Activated naive CD4-positive, alpha-beta T cell treated with anti-CD3 and anti-CD28 coated beads, Interleukin-2, amount 50 U/mL, for 72 hours (primary cell): ENCODE data around the gene STARD7. TPM values are rescaled to one million over a fixed set of nuclear protein-coding genes. Genes with fewer than 3 reads are reported as not detected.
"Not testable (repeated sequence)": the region's sequence is repeated elsewhere in the genome, so short reads cannot be mapped to it uniquely, and the experiment has no call there.

ENCODE experiments used
- ATAC-seq, 2 donors: fragments of 150-1000 bp; cut with Tn5 transposase; 2 replicates each; pipeline ENCODE4 v1.10.0; 2021; ENCODE audit warnings: mild to moderate bottlenecking in 2 of 2, moderate library complexity in 2 of 2
- DNase-seq, 2 donors: peaks; one replicate each; pipeline ENCODE4 v3.0.0; 2021 to 2022; ENCODE audit warnings: low spot score in 2 of 2
- H3K27ac Mint-ChIP-seq, 2 donors: one replicate each; pipeline ENCODE4 v1.8.0; 2022; ENCODE audit warnings: mild to moderate bottlenecking in 2 of 2, mixed read lengths in 2 of 2
- H3K36me3 Mint-ChIP-seq, 2 donors: one replicate each; pipeline ENCODE4 v1.8.0; 2022; ENCODE audit warnings: mixed read lengths in 2 of 2
- H3K9me3 Mint-ChIP-seq, 2 donors: one replicate each; pipeline ENCODE4 v1.8.0; 2022; ENCODE audit warnings: mixed read lengths in 2 of 2
- total RNA-seq, 2 donors: library from RNA; stranded (reverse); gene quantifications; one replicate each; pipeline ENCODE4 v1.2.3, GENCODE V29; 2022

The STARD7 gene
- 100 to 1,000 TPM in 1 of 2 donors, 10 to 100 TPM in 1; 82.9 to 159 TPM for total RNA-seq

- ATAC-seq: peak; percentile 91 to 92
- Mint-ChIP-seq H3K9me3 (no peaks in the 10 kb centered on the region), H3K36me3 (peaks cover 21 to 29% of the 10 kb centered on the region in 2 donors), H3K27ac (peak within 1 kb of the TSS; percentile 89)
- DNase-seq: peak; percentile 98
These were observed at the start of gene STARD7 for GRCh38 chr2:96208143-96209010. Gene STARD7, minus strand, starts transcription at chr2:96208827. Its CDS starts 393 bp downstream, at chr2:96208434.

GRCh38 chr2:96257744-96258143 is 49.1 kb upstream of the STARD7 start:
- not testable (repeated sequence) for ATAC-seq, DNase-seq, H3K9me3 Mint-ChIP-seq, H3K36me3 Mint-ChIP-seq
- H3K27ac Mint-ChIP-seq: peak overlapping the region; percentile 39 to 55

- ATAC-seq (no peak), DNase-seq (no peak)
- peak overlapping the region; percentile 39 to 75 for H3K27ac Mint-ChIP-seq
- no peaks in the 10 kb centered on the region for H3K9me3 Mint-ChIP-seq
- peaks cover 0 to 11% of the 10 kb centered on the region in 2 donors for H3K36me3 Mint-ChIP-seq
These were observed 48.0 kb upstream of the STARD7 start for GRCh38 chr2:96256611-96257113.

GRCh38 chr2:96254571-96254970 is 45.9 kb upstream of the STARD7 start:
- no peaks in the 10 kb centered on the region for H3K9me3 Mint-ChIP-seq
- peaks cover 0 to 11% of the 10 kb centered on the region in 2 donors for H3K36me3 Mint-ChIP-seq
- no peak for DNase-seq
- no peak for ATAC-seq
- H3K27ac Mint-ChIP-seq: no peak overlapping the region

- Mint-ChIP-seq H3K9me3 (no peaks in the 10 kb centered on the region), H3K36me3 (peaks cover 0 to 11% of the 10 kb centered on the region in 2 donors), H3K27ac (no peak overlapping the region)
- no peak for DNase-seq
- ATAC-seq: no peak
These were observed 44.4 kb upstream of the STARD7 start for GRCh38 chr2:96253006-96253405.

- no peak for DNase-seq
- ATAC-seq: no peak
- Mint-ChIP-seq H3K27ac (peak overlapping the region; percentile 44 to 93), H3K9me3 (no peaks in the 10 kb centered on the region), H3K36me3 (peaks cover 0 to 11% of the 10 kb centered on the region in 2 donors)
These were observed 43.9 kb upstream of the STARD7 start for GRCh38 chr2:96252526-96252925.

GRCh38 chr2:96251721-96252292 is 43.2 kb upstream of the STARD7 start:
- H3K27ac Mint-ChIP-seq: peak overlapping the region; percentile 44 to 93
- peaks cover 3 to 11% of the 10 kb centered on the region in 2 donors for H3K36me3 Mint-ChIP-seq
- no peak for ATAC-seq
- H3K9me3 Mint-ChIP-seq: no peaks in the 10 kb centered on the region
- no peak for DNase-seq

GRCh38 chr2:96250188-96250587 is 41.6 kb upstream of the STARD7 start:
- DNase-seq (no peak), ATAC-seq (no peak)
- Mint-ChIP-seq H3K36me3 (peaks cover 9 to 17% of the 10 kb centered on the region in 2 donors), H3K9me3 (peaks cover 0 to 7% of the 10 kb centered on the region in 2 donors), H3K27ac (peak overlapping the region; percentile 42 to 90)

- Mint-ChIP-seq H3K36me3 (peaks cover 7 to 19% of the 10 kb centered on the region in 2 donors), H3K9me3 (peaks cover 0 to 7% of the 10 kb centered on the region in 2 donors), H3K27ac (peak overlapping the region; percentile 42 to 70)
- ATAC-seq: no peak
- DNase-seq: no peak
These were observed 41.0 kb upstream of the STARD7 start for GRCh38 chr2:96249654-96250053.

GRCh38 chr2:96248624-96249023 is 40.0 kb upstream of the STARD7 start:
- ATAC-seq (no peak), DNase-seq (no peak)
- peaks cover 0 to 7% of the 10 kb centered on the region in 2 donors for H3K9me3 Mint-ChIP-seq
- peak overlapping the region in 1 of 2 donors; percentile 18 for H3K27ac Mint-ChIP-seq
- H3K36me3 Mint-ChIP-seq: peaks cover 7 to 24% of the 10 kb centered on the region in 2 donors

- Mint-ChIP-seq H3K36me3 (peaks cover 7 to 24% of the 10 kb centered on the region in 2 donors), H3K9me3 (peaks cover 0 to 7% of the 10 kb centered on the region in 2 donors), H3K27ac (peak overlapping the region; percentile 69 to 76)
- no peak for ATAC-seq
- DNase-seq: no peak
These were observed 39.3 kb upstream of the STARD7 start for GRCh38 chr2:96247896-96248295.

- peaks cover 0 to 7% of the 10 kb centered on the region in 2 donors for H3K9me3 Mint-ChIP-seq
- H3K36me3 Mint-ChIP-seq: peaks cover under 1 to 24% of the 10 kb centered on the region in 2 donors
- no peak for ATAC-seq
- no peak for DNase-seq
- H3K27ac Mint-ChIP-seq: peak overlapping the region; percentile 69 to 70
These were observed 38.4 kb upstream of the STARD7 start for GRCh38 chr2:96247009-96247408.

GRCh38 chr2:96245609-96246390 is 37.2 kb upstream of the STARD7 start:
- peaks cover 0 to 24% of the 10 kb centered on the region in 2 donors for H3K36me3 Mint-ChIP-seq
- no peak for ATAC-seq
- H3K9me3 Mint-ChIP-seq: peaks cover 0 to 7% of the 10 kb centered on the region in 2 donors
- no peak for DNase-seq
- H3K27ac Mint-ChIP-seq: peak overlapping the region; percentile 69 to 95

GRCh38 chr2:96243843-96244242 is 35.2 kb upstream of the STARD7 start:
- no peak overlapping the region for H3K27ac Mint-ChIP-seq
- H3K9me3 Mint-ChIP-seq: peaks cover 0 to 7% of the 10 kb centered on the region in 2 donors
- ATAC-seq: no peak
- peaks cover 0 to 24% of the 10 kb centered on the region in 2 donors for H3K36me3 Mint-ChIP-seq
- DNase-seq: no peak

- peaks cover 0 to 23% of the 10 kb centered on the region in 2 donors for H3K36me3 Mint-ChIP-seq
- peak; percentile 93 to 98 for ATAC-seq
- H3K27ac Mint-ChIP-seq: peak overlapping the region; percentile 96
- peaks cover 0 to 7% of the 10 kb centered on the region in 2 donors for H3K9me3 Mint-ChIP-seq
- DNase-seq: peak; percentile 55 to 71
These were observed 33.4 kb upstream of the STARD7 start for GRCh38 chr2:96241900-96242611.

GRCh38 chr2:96241227-96241626 is 32.6 kb upstream of the STARD7 start:
- H3K36me3 Mint-ChIP-seq: peaks cover 0 to 15% of the 10 kb centered on the region in 2 donors
- ATAC-seq: no peak
- peaks cover 0 to 7% of the 10 kb centered on the region in 2 donors for H3K9me3 Mint-ChIP-seq
- no peak for DNase-seq
- H3K27ac Mint-ChIP-seq: peak overlapping the region; percentile 96
